ENCODE data around the gene COL20A1. TPM values are rescaled to one million over a fixed set of nuclear protein-coding genes. Genes with fewer than 3 reads are reported as not detected.

Gene COL20A1
- total RNA-seq, 6 experiments from 2014 or later = not detected

GRCh38 chr20:63265891-63266515 lies 27.0 kb upstream of the COL20A1 start:
- WGBS (ENCODE audit: insufficient coverage, low coverage, low lambda C conversion rate, missing lambda C conversion rate) = 70% methylated on average over 7 of the region's 12 CpGs
- DNase-seq (no peak), ATAC-seq (no peak)
- TF ChIP-seq CTCF (IDR thresholded peaks at IDR 0.05) (no peak), POLR2A (IDR thresholded peaks at IDR 0.05) (no peak)
- no peak overlapping the region for H3K27ac ChIP-seq
- no peak overlapping the region for H3K4me3 ChIP-seq
- intact Hi-C loops (cut with DNase I) = no loop called here
- H3K36me3 ChIP-seq = no peaks in the 10 kb centered on the region
- H3K9me3 ChIP-seq = no peaks in the 10 kb centered on the region
- no peaks in the 10 kb centered on the region for H3K27me3 ChIP-seq
- no peaks in the 10 kb centered on the region for H3K4me1 ChIP-seq

GRCh38 chr20:63267691-63268090 lies 25.3 kb upstream of the COL20A1 start:
- no peaks in the 10 kb centered on the region for H3K36me3 ChIP-seq
- no peaks in the 10 kb centered on the region for H3K27me3 ChIP-seq
- no peak overlapping the region for H3K4me3 ChIP-seq
- ATAC-seq (no peak), DNase-seq (no peak)
- TF ChIP-seq POLR2A (IDR thresholded peaks at IDR 0.05) (no peak), CTCF (IDR thresholded peaks at IDR 0.05) (no peak)
- WGBS (ENCODE audit: insufficient coverage, low coverage, low lambda C conversion rate, missing lambda C conversion rate) = 68% methylated on average over 6 of the region's 9 CpGs
- intact Hi-C loops (cut with DNase I) = no loop called here
- no peak overlapping the region for H3K27ac ChIP-seq
- no peaks in the 10 kb centered on the region for H3K4me1 ChIP-seq
- H3K9me3 ChIP-seq = no peaks in the 10 kb centered on the region

GRCh38 chr20:63268256-63268655 lies 24.7 kb upstream of the COL20A1 start:
- TF ChIP-seq CTCF (IDR thresholded peaks at IDR 0.05) (no peak), POLR2A (IDR thresholded peaks at IDR 0.05) (no peak)
- H3K36me3 ChIP-seq = no peaks in the 10 kb centered on the region
- no peaks in the 10 kb centered on the region for H3K4me1 ChIP-seq
- no peak overlapping the region for H3K27ac ChIP-seq
- ATAC-seq (no peak), DNase-seq (no peak)
- H3K27me3 ChIP-seq = no peaks in the 10 kb centered on the region
- intact Hi-C loops (cut with DNase I) = no loop called here
- no peak overlapping the region for H3K4me3 ChIP-seq
- 57% methylated on average over 2 of the region's 7 CpGs for WGBS (ENCODE audit: insufficient coverage, low coverage, low lambda C conversion rate, missing lambda C conversion rate)
- H3K9me3 ChIP-seq = no peaks in the 10 kb centered on the region

- no peaks in the 10 kb centered on the region for H3K9me3 ChIP-seq
- ATAC-seq (no peak), DNase-seq (no peak)
- no peaks in the 10 kb centered on the region for H3K36me3 ChIP-seq
- WGBS (ENCODE audit: insufficient coverage, low coverage, low lambda C conversion rate, missing lambda C conversion rate) = 23% methylated on average over 5 of the region's 18 CpGs
- no peak overlapping the region for H3K27ac ChIP-seq
- TF ChIP-seq CTCF (IDR thresholded peaks at IDR 0.05) (no peak), POLR2A (IDR thresholded peaks at IDR 0.05) (no peak)
- no peaks in the 10 kb centered on the region for H3K27me3 ChIP-seq
- no peak overlapping the region for H3K4me3 ChIP-seq
- intact Hi-C loops (cut with DNase I) = no loop called here
- peaks cover 0 to 6% (median 2%) of the 10 kb centered on the region in 4 donors for H3K4me1 ChIP-seq
Measured at GRCh38 chr20:63268671-63269439, 24.1 kb upstream of the COL20A1 start.

Measured in right lobe of liver (tissue), 6 donors.